Measurements from ENCODE around the gene NDC80. TPM values are rescaled to one million over a fixed set of nuclear protein-coding genes. Genes with fewer than 3 reads are reported as not detected.

The NDC80 gene
- total RNA-seq, 1 donor from 2014 or later: 98.1 TPM

DNA sequence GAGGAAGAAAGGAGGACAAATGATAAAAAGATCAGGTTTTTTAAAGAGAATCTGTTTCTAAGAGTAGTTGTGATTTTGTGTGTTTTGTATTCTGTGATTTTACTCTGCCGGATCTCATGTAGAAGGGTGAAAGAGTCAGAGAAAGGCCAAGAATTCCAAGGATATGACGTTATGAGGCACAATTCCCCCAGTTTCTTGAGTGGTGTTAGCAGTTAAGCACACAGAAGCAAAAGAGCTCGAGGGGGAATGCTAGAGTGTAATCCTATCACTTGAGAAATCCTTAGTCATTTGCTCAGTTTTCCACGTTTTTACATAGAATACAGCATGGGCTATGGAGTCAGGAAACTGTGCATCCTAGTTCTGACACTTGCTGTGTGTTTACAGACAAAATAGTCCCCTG, 34.9 kb upstream of the NDC80 start:
- H3K4me3 Mint-ChIP-seq: no peak overlapping the region
- no peak for DNase-seq (ENCODE audit: low spot score)
- no peak overlapping the region for H3K27ac Mint-ChIP-seq
- no peaks in the 10 kb centered on the region for H3K9me3 ChIP-seq (ENCODE audit: low read depth)
- no peaks in the 10 kb centered on the region for H4K20me1 ChIP-seq (ENCODE audit: low read depth)
- H3F3A ChIP-seq (ENCODE audit: low read depth): no peaks in the 10 kb centered on the region
- TF ChIP-seq EZH2 (IDR thresholded peaks at IDR 0.05): no peak
- TF ChIP-seq EZH2phosphoT487 (IDR thresholded peaks at IDR 0.05): no peak
- TF ChIP-seq, protein P1, sequence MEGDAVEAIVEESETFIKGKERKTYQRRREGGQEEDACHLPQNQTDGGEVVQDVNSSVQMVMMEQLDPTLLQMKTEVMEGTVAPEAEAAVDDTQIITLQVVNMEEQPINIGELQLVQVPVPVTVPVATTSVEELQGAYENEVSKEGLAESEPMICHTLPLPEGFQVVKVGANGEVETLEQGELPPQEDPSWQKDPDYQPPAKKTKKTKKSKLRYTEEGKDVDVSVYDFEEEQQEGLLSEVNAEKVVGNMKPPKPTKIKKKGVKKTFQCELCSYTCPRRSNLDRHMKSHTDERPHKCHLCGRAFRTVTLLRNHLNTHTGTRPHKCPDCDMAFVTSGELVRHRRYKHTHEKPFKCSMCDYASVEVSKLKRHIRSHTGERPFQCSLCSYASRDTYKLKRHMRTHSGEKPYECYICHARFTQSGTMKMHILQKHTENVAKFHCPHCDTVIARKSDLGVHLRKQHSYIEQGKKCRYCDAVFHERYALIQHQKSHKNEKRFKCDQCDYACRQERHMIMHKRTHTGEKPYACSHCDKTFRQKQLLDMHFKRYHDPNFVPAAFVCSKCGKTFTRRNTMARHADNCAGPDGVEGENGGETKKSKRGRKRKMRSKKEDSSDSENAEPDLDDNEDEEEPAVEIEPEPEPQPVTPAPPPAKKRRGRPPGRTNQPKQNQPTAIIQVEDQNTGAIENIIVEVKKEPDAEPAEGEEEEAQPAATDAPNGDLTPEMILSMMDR (IDR thresholded peaks at IDR 0.05): no peak
- H3K4me1 Mint-ChIP-seq: peaks cover 12% of the 10 kb centered on the region
- no peaks in the 10 kb centered on the region for H3K36me3 ChIP-seq
- H3K9me3 Mint-ChIP-seq: peaks cover 7% of the 10 kb centered on the region
- no peak overlapping the region for H3K27ac ChIP-seq
- no peaks in the 10 kb centered on the region for H3K27me3 ChIP-seq
- peaks cover 15% of the 10 kb centered on the region for H3K36me3 Mint-ChIP-seq
- no peak overlapping the region for H2AFZ ChIP-seq (replicated peaks)
- H3K4me2 ChIP-seq: no peak overlapping the region
- H3K27me3 Mint-ChIP-seq (ENCODE audit: insufficient read depth, low read depth): no peaks in the 10 kb centered on the region
- no peak overlapping the region for H3K9ac ChIP-seq
- no peaks in the 10 kb centered on the region for H3K79me2 ChIP-seq (ENCODE audit: low read depth)
- H3K4me1 ChIP-seq: peaks cover 12% of the 10 kb centered on the region
- no peak overlapping the region for H3K4me3 ChIP-seq

DNA sequence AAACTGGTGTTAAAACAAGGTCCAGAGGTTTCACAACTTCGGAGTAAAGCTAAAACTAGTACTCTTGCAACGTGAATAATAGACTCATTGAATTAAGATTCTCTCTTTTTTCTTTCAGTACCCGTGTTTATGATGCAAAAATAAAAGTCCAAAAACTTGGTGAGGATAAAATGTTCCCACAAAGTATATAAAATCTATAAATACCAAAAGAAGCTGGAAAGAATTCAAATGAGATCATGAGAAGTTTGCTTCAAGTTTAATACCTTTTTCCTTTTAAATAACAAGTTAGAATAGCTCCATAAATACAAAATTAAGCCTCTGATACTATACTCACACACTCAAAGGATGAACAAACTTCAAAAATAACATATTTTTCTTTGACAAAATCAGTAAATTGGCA, 34.1 kb upstream of the NDC80 start:
- H3K4me3 ChIP-seq: no peak overlapping the region
- TF ChIP-seq, protein P1 (IDR thresholded peaks at IDR 0.05): no peak
- TF ChIP-seq EZH2 (IDR thresholded peaks at IDR 0.05): no peak
- TF ChIP-seq EZH2phosphoT487 (IDR thresholded peaks at IDR 0.05): no peak
- no peaks in the 10 kb centered on the region for H3K27me3 Mint-ChIP-seq (ENCODE audit: insufficient read depth, low read depth)
- DNase-seq (ENCODE audit: low spot score): no peak
- no peak overlapping the region for H3K27ac ChIP-seq
- H3K4me3 Mint-ChIP-seq: no peak overlapping the region
- no peak overlapping the region for H3K9ac ChIP-seq
- H3F3A ChIP-seq (ENCODE audit: low read depth): no peaks in the 10 kb centered on the region
- peaks cover 12% of the 10 kb centered on the region for H3K4me1 ChIP-seq
- H3K27me3 ChIP-seq: no peaks in the 10 kb centered on the region
- no peaks in the 10 kb centered on the region for H3K36me3 ChIP-seq
- no peak overlapping the region for H3K27ac Mint-ChIP-seq
- no peak overlapping the region for H3K4me2 ChIP-seq
- no peaks in the 10 kb centered on the region for H4K20me1 ChIP-seq (ENCODE audit: low read depth)
- no peaks in the 10 kb centered on the region for H3K79me2 ChIP-seq (ENCODE audit: low read depth)
- peaks cover 4% of the 10 kb centered on the region for H3K9me3 Mint-ChIP-seq
- H3K36me3 Mint-ChIP-seq: peaks cover 10% of the 10 kb centered on the region
- no peaks in the 10 kb centered on the region for H3K9me3 ChIP-seq (ENCODE audit: low read depth)
- peaks cover 12% of the 10 kb centered on the region for H3K4me1 Mint-ChIP-seq
- no peak overlapping the region for H2AFZ ChIP-seq (replicated peaks)

DNA sequence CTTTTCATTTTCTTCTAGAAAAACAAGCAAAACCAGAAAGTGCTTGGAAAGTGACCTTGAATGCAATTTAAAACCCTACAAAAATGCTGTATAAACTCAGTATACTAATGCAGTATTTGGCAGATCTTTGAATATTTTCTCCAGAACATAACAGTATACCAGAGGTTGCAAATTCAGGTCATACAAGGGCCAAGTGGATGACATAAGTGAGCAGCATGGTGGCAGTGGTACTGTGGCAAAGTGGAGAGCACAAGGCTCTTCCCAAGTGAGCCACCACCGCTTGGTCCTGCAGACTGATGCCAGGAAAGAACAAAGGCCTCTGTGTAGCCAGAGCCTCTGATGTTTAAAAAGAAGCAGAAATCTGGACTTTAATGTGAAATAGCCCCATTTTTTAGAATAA, 33.1 kb upstream of the NDC80 start:
- H3K4me3 Mint-ChIP-seq: no peak overlapping the region
- Histone ChIP-seq H3K9ac (no peak overlapping the region), H4K20me1 (ENCODE audit: low read depth) (no peaks in the 10 kb centered on the region), H3K27ac (no peak overlapping the region), H3K9me3 (ENCODE audit: low read depth) (no peaks in the 10 kb centered on the region), H2AFZ (replicated peaks) (no peak overlapping the region), H3F3A (ENCODE audit: low read depth) (no peaks in the 10 kb centered on the region), H3K36me3 (no peaks in the 10 kb centered on the region), H3K4me1 (peaks cover 12% of the 10 kb centered on the region), H3K27me3 (no peaks in the 10 kb centered on the region), H3K4me2 (no peak overlapping the region), H3K79me2 (ENCODE audit: low read depth) (no peaks in the 10 kb centered on the region), H3K4me3 (no peak overlapping the region)
- DNase-seq (ENCODE audit: low spot score): no peak
- peaks cover 10% of the 10 kb centered on the region for H3K36me3 Mint-ChIP-seq
- peaks cover 12% of the 10 kb centered on the region for H3K4me1 Mint-ChIP-seq
- no peak overlapping the region for H3K27ac Mint-ChIP-seq
- TF ChIP-seq EZH2phosphoT487 (IDR thresholded peaks at IDR 0.05): no peak
- TF ChIP-seq, protein P1 (IDR thresholded peaks at IDR 0.05): no peak
- no peak for TF ChIP-seq EZH2 (IDR thresholded peaks at IDR 0.05)
- H3K27me3 Mint-ChIP-seq (ENCODE audit: insufficient read depth, low read depth): no peaks in the 10 kb centered on the region
- H3K9me3 Mint-ChIP-seq: no peaks in the 10 kb centered on the region

All from neural progenitor cell (in vitro differentiated cells).